SK-N-SH treated with all-trans-retinoic acid at 6 μM for 48 hours (cell line): ENCODE data around the gene GBGT1.

Experiments
- ARNTL ChIP-seq: fragments of 450-650 bp; formaldehyde crosslinking; IDR thresholded peaks from 2 replicates; pipeline ENCODE4 v1.5.0; 2020; ENCODE audit warnings: low read depth, mild to moderate bottlenecking, moderate library complexity, borderline replicate concordance
- GLIS3 ChIP-seq: fragments of 250-450 bp; sonication (Bioruptor Pico); IDR thresholded peaks from 2 replicates; pipeline ENCODE4 v1.5.0; 2020; ENCODE audit warnings: mild to moderate bottlenecking, moderate library complexity
- ISL1 ChIP-seq: fragments of 250-450 bp; sonication (Bioruptor Pico); IDR thresholded peaks from 2 replicates; pipeline ENCODE4 v2.1.2; 2022; ENCODE audit warnings: mild to moderate bottlenecking, moderate library complexity
- SNAI2 ChIP-seq: fragments of 250-450 bp; sonication (Bioruptor Pico); IDR thresholded peaks from 2 replicates; pipeline ENCODE4 v1.5.0; 2020; ENCODE audit warnings: mild to moderate bottlenecking, moderate library complexity
- TOX ChIP-seq: fragments of 250-450 bp; sonication (Bioruptor Pico); IDR thresholded peaks from 2 replicates; pipeline ENCODE4 v1.8.0; 2021; ENCODE audit warnings: mild to moderate bottlenecking, moderate library complexity, borderline replicate concordance
- ZFP3 ChIP-seq: fragments of 250-450 bp; sonication (Bioruptor Pico); IDR thresholded peaks from 2 replicates; pipeline ENCODE4 v1.5.0; 2020; ENCODE audit warnings: mild to moderate bottlenecking, moderate library complexity
- ZFP30 ChIP-seq: fragments of 450-650 bp; formaldehyde crosslinking; IDR thresholded peaks from 2 replicates; pipeline ENCODE4 v1.5.0; 2022; ENCODE audit warnings: mild to moderate bottlenecking, moderate library complexity
- TF ChIP-seq, protein P1 (sequence below): fragments of 250-450 bp; sonication (Bioruptor Pico); IDR thresholded peaks from 2 replicates; pipeline ENCODE4 v1.5.0; 2020; ENCODE audit warnings: mild to moderate bottlenecking, moderate library complexity
- TF ChIP-seq, protein P2 (sequence below): fragments of 250-450 bp; sonication (Bioruptor Pico); IDR thresholded peaks from 2 replicates; pipeline ENCODE4 v1.8.0; 2020; ENCODE audit warnings: mild to moderate bottlenecking, moderate library complexity, borderline replicate concordance

DNA sequence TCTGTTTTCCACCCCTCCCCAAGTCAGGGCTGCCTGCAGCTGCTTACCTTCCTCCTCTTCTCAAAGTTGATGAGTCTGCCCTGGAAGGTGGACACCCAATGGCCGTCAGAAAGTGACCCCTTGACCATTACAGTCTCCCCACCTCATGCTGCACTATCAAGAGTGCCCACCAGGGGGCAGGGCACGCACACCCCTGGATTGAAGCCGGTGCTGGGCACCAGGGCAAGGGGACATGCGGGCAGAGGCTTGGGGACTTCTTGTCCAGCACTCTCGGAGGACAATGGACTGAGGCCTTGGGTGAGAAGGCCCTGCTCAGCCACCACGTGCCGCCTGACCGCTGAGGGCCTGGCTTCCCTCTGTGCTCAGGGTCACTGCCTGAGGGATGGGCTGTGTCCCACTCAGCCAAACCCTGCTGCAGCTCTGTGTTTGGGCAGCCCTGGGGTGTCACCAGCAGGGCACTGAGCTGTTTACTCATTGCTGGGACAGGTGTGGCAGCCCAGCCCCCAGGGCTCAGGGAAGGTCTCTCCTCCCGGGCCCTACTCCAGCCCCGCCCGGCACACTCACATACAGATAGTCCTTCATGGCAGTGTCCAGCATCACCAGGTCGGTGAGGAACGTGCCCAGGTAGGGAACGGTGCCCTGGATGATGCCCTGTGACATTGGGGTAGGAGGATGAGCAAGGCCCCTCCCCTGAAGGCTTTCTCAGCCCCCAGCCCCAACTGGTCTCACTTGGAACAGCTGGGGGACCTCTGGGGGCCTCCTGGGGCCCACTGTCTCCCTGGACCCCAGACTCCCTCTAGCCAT, 60.3 kb downstream of the GBGT1 start:
- TF ChIP-seq, protein P1, sequence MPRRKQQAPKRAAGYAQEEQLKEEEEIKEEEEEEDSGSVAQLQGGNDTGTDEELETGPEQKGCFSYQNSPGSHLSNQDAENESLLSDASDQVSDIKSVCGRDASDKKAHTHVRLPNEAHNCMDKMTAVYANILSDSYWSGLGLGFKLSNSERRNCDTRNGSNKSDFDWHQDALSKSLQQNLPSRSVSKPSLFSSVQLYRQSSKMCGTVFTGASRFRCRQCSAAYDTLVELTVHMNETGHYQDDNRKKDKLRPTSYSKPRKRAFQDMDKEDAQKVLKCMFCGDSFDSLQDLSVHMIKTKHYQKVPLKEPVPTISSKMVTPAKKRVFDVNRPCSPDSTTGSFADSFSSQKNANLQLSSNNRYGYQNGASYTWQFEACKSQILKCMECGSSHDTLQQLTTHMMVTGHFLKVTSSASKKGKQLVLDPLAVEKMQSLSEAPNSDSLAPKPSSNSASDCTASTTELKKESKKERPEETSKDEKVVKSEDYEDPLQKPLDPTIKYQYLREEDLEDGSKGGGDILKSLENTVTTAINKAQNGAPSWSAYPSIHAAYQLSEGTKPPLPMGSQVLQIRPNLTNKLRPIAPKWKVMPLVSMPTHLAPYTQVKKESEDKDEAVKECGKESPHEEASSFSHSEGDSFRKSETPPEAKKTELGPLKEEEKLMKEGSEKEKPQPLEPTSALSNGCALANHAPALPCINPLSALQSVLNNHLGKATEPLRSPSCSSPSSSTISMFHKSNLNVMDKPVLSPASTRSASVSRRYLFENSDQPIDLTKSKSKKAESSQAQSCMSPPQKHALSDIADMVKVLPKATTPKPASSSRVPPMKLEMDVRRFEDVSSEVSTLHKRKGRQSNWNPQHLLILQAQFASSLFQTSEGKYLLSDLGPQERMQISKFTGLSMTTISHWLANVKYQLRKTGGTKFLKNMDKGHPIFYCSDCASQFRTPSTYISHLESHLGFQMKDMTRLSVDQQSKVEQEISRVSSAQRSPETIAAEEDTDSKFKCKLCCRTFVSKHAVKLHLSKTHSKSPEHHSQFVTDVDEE (CRISPR knock-in tag): no peak
- TF ChIP-seq TOX (CRISPR knock-in tag) (no peak), ZFP30 (CRISPR knock-in tag) (no peak), ZFP3 (CRISPR knock-in tag) (no peak), ARNTL (CRISPR knock-in tag) (no peak), ISL1 (CRISPR knock-in tag) (no peak), SNAI2 (CRISPR knock-in tag) (no peak), GLIS3 (CRISPR knock-in tag) (no peak)
- TF ChIP-seq, protein P2, sequence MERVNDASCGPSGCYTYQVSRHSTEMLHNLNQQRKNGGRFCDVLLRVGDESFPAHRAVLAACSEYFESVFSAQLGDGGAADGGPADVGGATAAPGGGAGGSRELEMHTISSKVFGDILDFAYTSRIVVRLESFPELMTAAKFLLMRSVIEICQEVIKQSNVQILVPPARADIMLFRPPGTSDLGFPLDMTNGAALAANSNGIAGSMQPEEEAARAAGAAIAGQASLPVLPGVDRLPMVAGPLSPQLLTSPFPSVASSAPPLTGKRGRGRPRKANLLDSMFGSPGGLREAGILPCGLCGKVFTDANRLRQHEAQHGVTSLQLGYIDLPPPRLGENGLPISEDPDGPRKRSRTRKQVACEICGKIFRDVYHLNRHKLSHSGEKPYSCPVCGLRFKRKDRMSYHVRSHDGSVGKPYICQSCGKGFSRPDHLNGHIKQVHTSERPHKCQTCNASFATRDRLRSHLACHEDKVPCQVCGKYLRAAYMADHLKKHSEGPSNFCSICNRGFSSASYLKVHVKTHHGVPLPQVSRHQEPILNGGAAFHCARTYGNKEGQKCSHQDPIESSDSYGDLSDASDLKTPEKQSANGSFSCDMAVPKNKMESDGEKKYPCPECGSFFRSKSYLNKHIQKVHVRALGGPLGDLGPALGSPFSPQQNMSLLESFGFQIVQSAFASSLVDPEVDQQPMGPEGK (CRISPR knock-in tag): no peak
